Measurements from ENCODE around the gene MAPKAPK2.

The MAPKAPK2 gene

DNA sequence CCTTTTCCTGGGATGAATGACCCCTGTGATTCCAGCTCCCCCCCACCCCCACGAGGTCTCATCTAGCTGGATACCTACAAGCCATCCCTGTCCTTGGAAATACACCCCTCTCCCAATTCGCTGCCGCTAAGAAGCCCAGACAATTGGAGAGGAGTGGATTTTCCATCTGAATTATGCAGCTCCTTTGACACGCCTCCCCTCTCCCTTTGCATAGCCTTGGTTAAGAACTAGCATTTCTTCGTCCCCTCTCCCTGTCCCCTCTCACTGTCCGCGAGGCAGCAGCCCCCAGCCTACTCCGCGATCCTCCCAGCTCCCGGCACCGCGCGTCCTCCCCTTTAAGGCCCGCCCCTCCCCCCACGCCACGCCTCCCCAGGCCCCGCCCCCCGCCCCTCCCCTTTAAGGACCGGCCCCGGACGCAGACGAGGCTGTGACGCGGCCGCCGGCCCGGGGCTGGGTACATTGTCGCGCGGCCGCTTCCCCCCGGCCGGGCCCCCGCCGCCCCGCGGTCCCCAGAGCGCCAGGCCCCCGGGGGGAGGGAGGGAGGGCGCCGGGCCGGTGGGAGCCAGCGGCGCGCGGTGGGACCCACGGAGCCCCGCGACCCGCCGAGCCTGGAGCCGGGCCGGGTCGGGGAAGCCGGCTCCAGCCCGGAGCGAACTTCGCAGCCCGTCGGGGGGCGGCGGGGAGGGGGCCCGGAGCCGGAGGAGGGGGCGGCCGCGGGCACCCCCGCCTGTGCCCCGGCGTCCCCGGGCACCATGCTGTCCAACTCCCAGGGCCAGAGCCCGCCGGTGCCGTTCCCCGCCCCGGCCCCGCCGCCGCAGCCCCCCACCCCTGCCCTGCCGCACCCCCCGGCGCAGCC, at the start of gene MAPKAPK2:
Gene MAPKAPK2 (plus strand): TSS at position 428 of the 856 bp plus-strand sequence. CDS start 325 bp downstream, at position 753.
- Histone ChIP-seq H3K79me2 (peaks cover 6% of the 10 kb centered on the region), H3K4me1 (peaks cover 4% of the 10 kb centered on the region)

DNA sequence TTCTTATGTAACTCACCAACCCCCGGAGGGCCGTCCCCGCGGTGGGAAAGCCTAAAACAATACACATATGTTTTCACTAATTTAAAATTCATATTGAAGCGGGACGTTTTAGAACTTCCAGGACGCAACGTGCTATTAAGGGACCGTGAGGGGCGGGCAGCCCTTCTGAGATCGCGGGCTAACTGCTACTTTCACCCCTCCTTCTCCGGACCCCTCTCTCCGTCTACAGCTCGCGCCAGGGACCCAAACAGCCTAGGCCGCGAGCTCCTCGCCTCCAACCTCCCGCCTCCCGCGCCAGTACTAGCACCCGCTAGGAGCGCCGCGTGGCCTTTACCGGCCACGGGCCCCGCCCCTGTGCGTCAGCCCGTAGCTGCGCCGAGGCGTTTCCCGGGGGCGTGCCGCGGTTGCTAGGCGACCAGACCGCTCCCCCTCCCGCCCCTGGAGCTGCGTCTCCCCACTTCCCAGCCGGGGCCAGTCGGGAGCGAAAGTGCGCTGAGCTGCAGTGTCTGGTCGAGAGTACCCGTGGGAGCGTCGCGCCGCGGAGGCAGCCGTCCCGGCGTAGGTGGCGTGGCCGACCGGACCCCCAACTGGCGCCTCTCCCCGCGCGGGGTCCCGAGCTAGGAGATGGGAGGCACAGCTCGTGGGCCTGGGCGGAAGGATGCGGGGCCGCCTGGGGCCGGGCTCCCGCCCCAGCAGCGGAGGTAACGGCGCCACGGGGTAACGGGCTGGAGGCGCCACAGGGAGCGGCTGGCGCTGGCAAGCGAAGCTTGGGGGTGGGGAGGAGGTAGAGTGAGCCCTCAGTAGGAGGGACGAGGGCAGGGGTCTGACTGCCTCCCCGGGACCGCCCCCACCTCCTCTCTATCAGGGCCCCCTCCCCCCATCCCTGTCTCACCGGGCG, 49.4 kb upstream of the MAPKAPK2 start, which contains the start of gene DYRK3:
Gene DYRK3 (plus strand): TSS at position 457 of the 898 bp plus-strand sequence. CDS start 168 bp downstream, at position 625.
- no peaks in the 10 kb centered on the region for H3K4me1 ChIP-seq
- no peaks in the 10 kb centered on the region for H3K9me3 ChIP-seq (ENCODE audit: control insufficient read depth, low read length)
- H3K36me3 ChIP-seq (ENCODE audit: control insufficient read depth, insufficient read depth, low read length), result no peaks in the 10 kb centered on the region
- H3K27me3 ChIP-seq (ENCODE audit: control insufficient read depth, insufficient read depth, low read length), result no peaks in the 10 kb centered on the region
- H3K9ac ChIP-seq, result no peak within 1 kb of the TSS
- H3K4me3 ChIP-seq (ENCODE audit: low read depth, low read length), result peak within 1 kb of the TSS; percentile 88
- TF ChIP-seq, protein P1, sequence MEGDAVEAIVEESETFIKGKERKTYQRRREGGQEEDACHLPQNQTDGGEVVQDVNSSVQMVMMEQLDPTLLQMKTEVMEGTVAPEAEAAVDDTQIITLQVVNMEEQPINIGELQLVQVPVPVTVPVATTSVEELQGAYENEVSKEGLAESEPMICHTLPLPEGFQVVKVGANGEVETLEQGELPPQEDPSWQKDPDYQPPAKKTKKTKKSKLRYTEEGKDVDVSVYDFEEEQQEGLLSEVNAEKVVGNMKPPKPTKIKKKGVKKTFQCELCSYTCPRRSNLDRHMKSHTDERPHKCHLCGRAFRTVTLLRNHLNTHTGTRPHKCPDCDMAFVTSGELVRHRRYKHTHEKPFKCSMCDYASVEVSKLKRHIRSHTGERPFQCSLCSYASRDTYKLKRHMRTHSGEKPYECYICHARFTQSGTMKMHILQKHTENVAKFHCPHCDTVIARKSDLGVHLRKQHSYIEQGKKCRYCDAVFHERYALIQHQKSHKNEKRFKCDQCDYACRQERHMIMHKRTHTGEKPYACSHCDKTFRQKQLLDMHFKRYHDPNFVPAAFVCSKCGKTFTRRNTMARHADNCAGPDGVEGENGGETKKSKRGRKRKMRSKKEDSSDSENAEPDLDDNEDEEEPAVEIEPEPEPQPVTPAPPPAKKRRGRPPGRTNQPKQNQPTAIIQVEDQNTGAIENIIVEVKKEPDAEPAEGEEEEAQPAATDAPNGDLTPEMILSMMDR (IDR thresholded peaks at IDR 0.05), result no peak
- H2AFZ ChIP-seq, result peak within 1 kb of the TSS; percentile 85
- peak within 1 kb of the TSS; percentile 32 for H3K27ac ChIP-seq
- H3K79me2 ChIP-seq, result no peaks in the 10 kb centered on the region
- H3K4me2 ChIP-seq (ENCODE audit: low read length), result peak within 1 kb of the TSS; percentile 77

More for the DNA sequence above, at the start of gene MAPKAPK2:
- TF ChIP-seq, protein P1 (IDR thresholded peaks at IDR 0.05), result no peak
- H3K36me3 ChIP-seq (ENCODE audit: control insufficient read depth, insufficient read depth, low read length), result no peaks in the 10 kb centered on the region
- no peaks in the 10 kb centered on the region for H3K27me3 ChIP-seq (ENCODE audit: control insufficient read depth, insufficient read depth, low read length)
- peak within 1 kb of the TSS; percentile 88 for H3K4me2 ChIP-seq (ENCODE audit: low read length)
- peak within 1 kb of the TSS; percentile 83 for H3K27ac ChIP-seq
- no peaks in the 10 kb centered on the region for H3K9me3 ChIP-seq (ENCODE audit: control insufficient read depth, low read length)
- H3K4me3 ChIP-seq (ENCODE audit: low read depth, low read length), result peak within 1 kb of the TSS; percentile 85
- H2AFZ ChIP-seq, result peak within 1 kb of the TSS; percentile 68
- no peak within 1 kb of the TSS for H3K9ac ChIP-seq

DNA sequence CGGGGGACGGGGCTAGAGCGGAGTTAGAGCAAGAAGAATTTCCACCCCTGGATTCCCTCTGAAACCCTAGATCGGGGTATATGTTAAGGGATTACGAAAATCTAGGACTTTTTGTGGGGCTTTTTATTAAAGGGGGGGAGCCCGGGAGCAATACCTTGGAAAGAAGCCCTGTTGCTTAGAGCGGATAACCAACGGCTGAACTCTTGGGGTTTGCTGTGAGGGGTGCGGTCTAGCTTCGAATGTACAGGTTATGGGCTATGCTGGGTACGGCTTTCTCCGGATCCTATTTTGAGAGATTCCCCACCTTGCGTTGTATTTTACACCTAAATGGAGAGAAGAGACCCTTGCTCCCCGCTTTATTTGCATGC, 48.7 kb upstream of the MAPKAPK2 start:
- Histone ChIP-seq H3K36me3 (ENCODE audit: control insufficient read depth, insufficient read depth, low read length) (no peaks in the 10 kb centered on the region), H3K4me3 (ENCODE audit: low read depth, low read length) (peak overlapping the region; percentile 88), H3K4me1 (no peaks in the 10 kb centered on the region), H3K4me2 (ENCODE audit: low read length) (peak overlapping the region; percentile 77), H3K9ac (no peak overlapping the region), H3K9me3 (ENCODE audit: control insufficient read depth, low read length) (no peaks in the 10 kb centered on the region), H3K27ac (peak overlapping the region; percentile 32), H2AFZ (peak overlapping the region; percentile 85), H3K79me2 (no peaks in the 10 kb centered on the region), H3K27me3 (ENCODE audit: control insufficient read depth, insufficient read depth, low read length) (no peaks in the 10 kb centered on the region)
- TF ChIP-seq, protein P1 (IDR thresholded peaks at IDR 0.05), result no peak

DNA sequence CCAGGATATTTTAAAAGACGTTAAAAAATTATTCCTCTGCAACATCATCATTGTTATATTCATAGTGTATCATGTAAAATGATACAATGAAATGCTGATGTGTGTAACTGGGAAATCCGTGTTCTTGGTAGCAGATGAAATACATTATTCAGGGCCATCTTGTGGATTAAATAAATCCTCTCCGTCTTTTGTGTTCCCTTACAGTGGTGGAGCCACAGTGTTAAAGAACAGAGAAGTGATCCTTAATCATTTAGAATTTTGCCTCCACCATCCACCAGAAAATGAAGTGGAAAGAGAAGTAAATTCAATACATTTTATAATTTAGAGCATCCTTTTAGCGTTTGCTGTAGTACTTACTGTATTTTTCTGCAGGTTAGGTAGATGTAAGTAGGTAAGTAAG, 48.0 kb upstream of the MAPKAPK2 start:
- peak overlapping the region; percentile 77 for H3K4me2 ChIP-seq (ENCODE audit: low read length)
- H3K9me3 ChIP-seq (ENCODE audit: control insufficient read depth, low read length), result no peaks in the 10 kb centered on the region
- H3K9ac ChIP-seq, result no peak overlapping the region
- TF ChIP-seq, protein P1 (IDR thresholded peaks at IDR 0.05), result no peak
- H3K36me3 ChIP-seq (ENCODE audit: control insufficient read depth, insufficient read depth, low read length), result no peaks in the 10 kb centered on the region
- H2AFZ ChIP-seq, result no peak overlapping the region
- H3K4me1 ChIP-seq, result no peaks in the 10 kb centered on the region
- H3K27ac ChIP-seq, result no peak overlapping the region
- no peaks in the 10 kb centered on the region for H3K79me2 ChIP-seq
- H3K4me3 ChIP-seq (ENCODE audit: low read depth, low read length), result peak overlapping the region; percentile 88
- H3K27me3 ChIP-seq (ENCODE audit: control insufficient read depth, insufficient read depth, low read length), result no peaks in the 10 kb centered on the region
